Transverse colon (tissue), 4 donors: ENCODE measurements around the gene PRR23E. TPM values are rescaled to one million over a fixed set of nuclear protein-coding genes. Genes with fewer than 3 reads are reported as not detected.

Experiments
- DNase-seq: peaks from one replicate; pipeline ENCODE4 v3.0.0-alpha.2; 2019
- H3K27ac ChIP-seq, 4 donors: fragments of 200-600 bp; sonication (generic); 2 replicates each; pipeline ENCODE4 v1.5.1; 2016 to 2018; ENCODE audit warnings: inconsistent platforms in 4 of 4
- H3K27me3 ChIP-seq: fragments of 200-600 bp; sonication (generic); 2 replicates; pipeline ENCODE4 v1.5.1; 2017; ENCODE audit warnings: inconsistent platforms
- H3K36me3 ChIP-seq, 4 donors: fragments of 200-600 bp; sonication (generic); 2 replicates each; pipeline ENCODE4 v1.5.1; 2017 to 2019; ENCODE audit warnings: inconsistent platforms in 4 of 4
- H3K4me1 ChIP-seq, 4 donors: fragments of 200-600 bp; sonication (generic); 2 replicates each; pipeline ENCODE4 v1.5.1; 2017 to 2020; ENCODE audit warnings: inconsistent platforms in 4 of 4
- H3K4me3 ChIP-seq, 4 donors: fragments of 200-600 bp; sonication (generic); 1 replicate in 1 of 4; 2 replicates in 3 of 4; pipeline versions ENCODE4 v1.5.1 to v1.6.1; 2017 to 2019; ENCODE audit warnings: inconsistent platforms in 4 of 4
- H3K9me3 ChIP-seq, 2 donors: fragments of 200-600 bp; sonication (generic); 2 replicates each; pipeline ENCODE4 v1.5.1; 2017 to 2019; ENCODE audit warnings: inconsistent platforms in 2 of 2
- EP300 ChIP-seq: sonication (generic); formaldehyde crosslinking; IDR thresholded peaks from one replicate; pipeline ENCODE4 v1.6.1; 2017; ENCODE audit warnings: antibody characterized with exemption, low read depth
- POLR2A ChIP-seq: fragments of 450-650 bp; IDR thresholded peaks from one replicate; pipeline ENCODE4 v1.6.1; 2016; ENCODE audit warnings: antibody characterized with exemption, mild to moderate bottlenecking, moderate library complexity
- POLR2AphosphoS5 ChIP-seq, 3 donors: sonication (generic); formaldehyde crosslinking; IDR thresholded peaks; one replicate each; pipeline ENCODE4 v1.6.1; 2016; ENCODE audit warnings: antibody characterized with exemption in 3 of 3
- whole genome bisulfite sequencing, 2 donors: methylation state at CpG; one replicate each; pipeline ENCODE4 v1.1.5; 2018; ENCODE audit warnings: low coverage in 1 of 2; 5-methylcytosine and 5-hydroxymethylcytosine counted together
- in situ Hi-C, 4 donors: fragments of 200-750 bp; cut with MboI; loops; one replicate each; pipeline versions ENCODE4 v1.15.0 to v1.15.1; 2017; ENCODE audit warnings: low sequenced_read_pairs in 3 of 4, low pct_ligation_motif_present in 1 of 4, low pct_unique_long_range_greater_than_20kb in 1 of 4
- intact Hi-C: fragments of 100-400 bp; cut with DNase I; formaldehyde crosslinking; loops from one replicate; pipeline ENCODE4 v1.15.1; 2023; ENCODE audit warnings: low total_unique reads
- total RNA-seq, 4 donors: library from RNA; depleted of rRNA; stranded (reverse); fragments of >200 nt; gene quantifications; one replicate each; pipeline ENCODE4 v1.1.0, GENCODE V29; 2016
- TF ChIP-seq, protein P1 (sequence below), 5 experiments: fragments of 200-600 bp in 3 of 5; fragments of 450-650 bp in 2 of 5; sonication (generic) in 3 of 5; IDR thresholded peaks; 1 replicate in 2 of 5; 2 replicates in 3 of 5; pipeline ENCODE4 v1.5.1; 2016 to 2017; ENCODE audit warnings: antibody characterized with exemption in 5 of 5, inconsistent platforms in 3 of 5, mild to moderate bottlenecking in 2 of 5, moderate library complexity in 1 of 5

PRR23E gene
- total RNA-seq, 4 donors from 2014 or later: not detected

DNA sequence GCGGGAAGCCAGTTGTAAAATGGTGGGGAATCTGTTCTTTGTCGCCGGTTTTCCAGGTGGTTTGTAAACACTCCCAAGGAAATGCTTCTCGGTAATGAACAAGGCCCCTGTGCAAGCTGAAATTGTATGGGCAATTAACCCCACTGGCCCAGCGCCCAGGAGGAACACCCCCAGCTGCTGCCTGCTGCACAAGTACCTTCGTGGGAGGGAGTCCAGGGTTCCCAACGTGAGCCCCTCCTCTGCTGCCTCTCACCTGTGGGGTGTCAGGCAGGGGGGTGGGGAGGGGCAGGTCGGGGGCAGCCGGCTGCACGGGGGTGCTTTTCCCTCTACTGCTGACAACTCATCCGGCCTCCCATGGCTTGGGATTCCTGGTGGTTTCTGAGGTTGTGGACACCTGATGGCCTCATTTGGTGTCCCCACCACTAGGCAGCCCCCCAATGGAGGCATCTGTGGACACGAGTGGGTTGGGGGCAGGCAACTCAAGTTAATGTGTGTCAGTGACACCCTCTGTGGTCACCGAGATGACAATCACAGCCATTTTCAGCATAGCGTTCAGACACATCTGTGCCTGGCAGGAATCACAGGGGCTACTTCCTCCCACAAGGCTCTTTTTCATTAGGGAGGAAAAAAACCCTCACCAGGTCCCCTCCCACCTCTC lies 35.6 kb upstream of the PRR23E start:
- in situ Hi-C loops: no loop called here
- Histone ChIP-seq H3K4me1 (peaks cover 0 to 3% (median 0%) of the 10 kb centered on the region in 4 donors), H3K4me3 (no peak overlapping the region), H3K27me3 (peaks cover 19% of the 10 kb centered on the region), H3K9me3 (no peaks in the 10 kb centered on the region), H3K36me3 (no peaks in the 10 kb centered on the region), H3K27ac (no peak overlapping the region)
- WGBS, 2 donors: 0 to 22% methylated on average over 3 to 12 of the region's 14 CpGs
- peak; percentile 24 for DNase-seq
- TF ChIP-seq POLR2A (no peak), POLR2AphosphoS5 (IDR thresholded peaks at IDR 0.05) (no peak), EP300 (no peak)
- TF ChIP-seq, protein P1, sequence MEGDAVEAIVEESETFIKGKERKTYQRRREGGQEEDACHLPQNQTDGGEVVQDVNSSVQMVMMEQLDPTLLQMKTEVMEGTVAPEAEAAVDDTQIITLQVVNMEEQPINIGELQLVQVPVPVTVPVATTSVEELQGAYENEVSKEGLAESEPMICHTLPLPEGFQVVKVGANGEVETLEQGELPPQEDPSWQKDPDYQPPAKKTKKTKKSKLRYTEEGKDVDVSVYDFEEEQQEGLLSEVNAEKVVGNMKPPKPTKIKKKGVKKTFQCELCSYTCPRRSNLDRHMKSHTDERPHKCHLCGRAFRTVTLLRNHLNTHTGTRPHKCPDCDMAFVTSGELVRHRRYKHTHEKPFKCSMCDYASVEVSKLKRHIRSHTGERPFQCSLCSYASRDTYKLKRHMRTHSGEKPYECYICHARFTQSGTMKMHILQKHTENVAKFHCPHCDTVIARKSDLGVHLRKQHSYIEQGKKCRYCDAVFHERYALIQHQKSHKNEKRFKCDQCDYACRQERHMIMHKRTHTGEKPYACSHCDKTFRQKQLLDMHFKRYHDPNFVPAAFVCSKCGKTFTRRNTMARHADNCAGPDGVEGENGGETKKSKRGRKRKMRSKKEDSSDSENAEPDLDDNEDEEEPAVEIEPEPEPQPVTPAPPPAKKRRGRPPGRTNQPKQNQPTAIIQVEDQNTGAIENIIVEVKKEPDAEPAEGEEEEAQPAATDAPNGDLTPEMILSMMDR (IDR thresholded peaks at IDR 0.05): no peak
- intact Hi-C loops: no loop called here

DNA sequence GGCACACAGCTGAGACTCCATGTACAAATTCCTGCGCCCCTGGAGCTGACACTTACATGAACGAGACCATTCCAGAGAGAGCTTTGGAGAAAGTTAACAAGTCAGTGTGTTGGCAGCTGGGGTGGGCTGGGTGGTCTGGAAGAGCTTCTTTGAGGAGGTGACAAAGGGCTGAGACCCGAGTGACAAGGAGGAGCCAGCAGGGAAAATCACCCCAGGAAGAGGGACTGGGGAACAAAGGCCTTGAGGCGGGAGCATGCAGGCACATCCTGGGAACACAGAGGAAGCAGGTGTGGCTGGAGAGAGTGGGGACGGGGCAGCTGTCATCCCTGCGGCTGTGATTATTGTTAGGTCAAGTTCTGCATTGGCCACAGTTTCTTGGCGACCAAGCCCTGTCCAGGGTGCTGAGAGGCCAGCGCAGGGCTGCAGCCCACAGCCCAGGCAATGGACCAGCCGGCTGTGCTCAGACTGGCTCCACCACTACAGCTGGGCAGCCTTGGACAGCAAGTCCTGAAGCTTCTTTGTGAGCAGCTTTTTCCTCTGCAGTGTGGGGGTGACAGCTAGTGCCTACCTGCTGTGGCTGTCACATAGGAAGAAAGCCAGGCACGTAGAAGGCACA lies 34.2 kb upstream of the PRR23E start:
- Histone ChIP-seq H3K36me3 (no peaks in the 10 kb centered on the region), H3K27ac (no peak overlapping the region), H3K4me1 (peaks cover 0 to 3% (median 0%) of the 10 kb centered on the region in 4 donors), H3K9me3 (no peaks in the 10 kb centered on the region), H3K27me3 (peaks cover 19% of the 10 kb centered on the region), H3K4me3 (no peak overlapping the region)
- in situ Hi-C loops (no loop called here), intact Hi-C loops (no loop called here)
- TF ChIP-seq POLR2A (no peak), EP300 (no peak), POLR2AphosphoS5 (IDR thresholded peaks at IDR 0.05) (no peak)
- TF ChIP-seq, protein P1 (IDR thresholded peaks at IDR 0.05): no peak
- 20 to 25% methylated on average over 1 to 10 of the region's 10 CpGs for WGBS, 2 donors
- no peak for DNase-seq

- no peaks in the 10 kb centered on the region for H3K36me3 ChIP-seq
- DNase-seq: no peak
- no peak overlapping the region for H3K27ac ChIP-seq
- no peaks in the 10 kb centered on the region for H3K9me3 ChIP-seq
- peaks cover 19% of the 10 kb centered on the region for H3K27me3 ChIP-seq
- intact Hi-C loops: no loop called here
- in situ Hi-C loops: no loop called here
- no peak overlapping the region for H3K4me3 ChIP-seq
- peaks cover 0 to 3% (median 0%) of the 10 kb centered on the region in 4 donors for H3K4me1 ChIP-seq
- 50% methylated on average over 7 of the region's 7 CpGs; no CpG with 5 or more reads in 1 of the 2 donors for WGBS, 2 donors
- TF ChIP-seq, protein P1 (IDR thresholded peaks at IDR 0.05): no peak
- TF ChIP-seq POLR2AphosphoS5 (IDR thresholded peaks at IDR 0.05) (no peak), POLR2A (no peak), EP300 (no peak)
These were observed 33.4 kb upstream of the PRR23E start for GRCh38 chr3:127159543-127159942.

- Histone ChIP-seq H3K27me3 (peaks cover 19% of the 10 kb centered on the region), H3K4me1 (peaks cover 0 to 3% (median 0%) of the 10 kb centered on the region in 4 donors), H3K36me3 (no peaks in the 10 kb centered on the region), H3K27ac (no peak overlapping the region), H3K9me3 (no peaks in the 10 kb centered on the region), H3K4me3 (no peak overlapping the region)
- TF ChIP-seq POLR2A (no peak), EP300 (no peak)
- intact Hi-C loops (no loop called here), in situ Hi-C loops (no loop called here)
- no peak for DNase-seq
- 98% methylated on average over 2 of the region's 2 CpGs; no CpG with 5 or more reads in 1 of the 2 donors for WGBS, 2 donors
These were observed 31.7 kb upstream of the PRR23E start for GRCh38 chr3:127161236-127161635.
